ENCODE data around the gene KRTAP1-3. TPM values are rescaled to one million over a fixed set of nuclear protein-coding genes. Genes with fewer than 3 reads are reported as not detected.
"Not testable (repeated sequence)": the region's sequence is repeated elsewhere in the genome, so short reads cannot be mapped to it uniquely, and the experiment has no call there.

The KRTAP1-3 gene
- total RNA-seq, 1 donor from 2014 or later, result not detected

- H3K36me3 ChIP-seq, result no peaks in the 10 kb centered on the region
- H3K27ac ChIP-seq, result no peak overlapping the region
- intact Hi-C loops (cut with DNase I), result no loop called here
- TF ChIP-seq, protein P1, sequence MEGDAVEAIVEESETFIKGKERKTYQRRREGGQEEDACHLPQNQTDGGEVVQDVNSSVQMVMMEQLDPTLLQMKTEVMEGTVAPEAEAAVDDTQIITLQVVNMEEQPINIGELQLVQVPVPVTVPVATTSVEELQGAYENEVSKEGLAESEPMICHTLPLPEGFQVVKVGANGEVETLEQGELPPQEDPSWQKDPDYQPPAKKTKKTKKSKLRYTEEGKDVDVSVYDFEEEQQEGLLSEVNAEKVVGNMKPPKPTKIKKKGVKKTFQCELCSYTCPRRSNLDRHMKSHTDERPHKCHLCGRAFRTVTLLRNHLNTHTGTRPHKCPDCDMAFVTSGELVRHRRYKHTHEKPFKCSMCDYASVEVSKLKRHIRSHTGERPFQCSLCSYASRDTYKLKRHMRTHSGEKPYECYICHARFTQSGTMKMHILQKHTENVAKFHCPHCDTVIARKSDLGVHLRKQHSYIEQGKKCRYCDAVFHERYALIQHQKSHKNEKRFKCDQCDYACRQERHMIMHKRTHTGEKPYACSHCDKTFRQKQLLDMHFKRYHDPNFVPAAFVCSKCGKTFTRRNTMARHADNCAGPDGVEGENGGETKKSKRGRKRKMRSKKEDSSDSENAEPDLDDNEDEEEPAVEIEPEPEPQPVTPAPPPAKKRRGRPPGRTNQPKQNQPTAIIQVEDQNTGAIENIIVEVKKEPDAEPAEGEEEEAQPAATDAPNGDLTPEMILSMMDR (IDR thresholded peaks at IDR 0.05), result no peak
- no peak overlapping the region for H3K4me3 ChIP-seq
- peaks cover 0 to 3% of the 10 kb centered on the region in 2 donors for H3K9me3 ChIP-seq
- DNase-seq (ENCODE audit: low spot score in 2 of 2), result no peak
- H3K4me1 ChIP-seq, result no peaks in the 10 kb centered on the region
- H3K27me3 ChIP-seq, result no peaks in the 10 kb centered on the region
These were observed 19.4 kb upstream of the KRTAP1-3 start for GRCh38 chr17:41054025-41054424.

DNA sequence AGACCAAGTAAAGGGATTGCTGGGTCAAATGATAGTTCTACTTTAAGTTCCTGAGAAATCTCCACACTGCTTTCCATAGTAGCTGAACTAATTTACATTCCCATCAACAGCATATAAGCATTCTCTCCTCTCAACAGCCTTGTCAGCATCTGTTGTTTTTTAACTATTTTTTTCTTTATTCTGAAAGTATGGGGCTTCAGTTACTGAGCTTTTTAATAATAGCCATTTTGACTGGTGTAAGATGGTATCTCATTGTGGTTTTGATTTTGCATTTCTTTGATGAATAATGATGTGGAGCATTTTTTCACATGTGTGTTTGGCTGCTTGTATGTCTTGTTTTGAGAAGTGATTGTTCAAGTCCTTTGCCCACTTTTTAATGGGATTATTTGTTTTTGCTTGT is 17.9 kb upstream of the KRTAP1-3 start:
- no peak for DNase-seq (ENCODE audit: low spot score in 2 of 2)
- TF ChIP-seq, protein P1 (IDR thresholded peaks at IDR 0.05), result no peak
- Histone ChIP-seq H3K4me3 (no peak overlapping the region), H3K9me3 (peaks cover 0 to 3% of the 10 kb centered on the region in 2 donors), H3K27ac (no peak overlapping the region), H3K27me3 (no peaks in the 10 kb centered on the region), H3K4me1 (no peaks in the 10 kb centered on the region), H3K36me3 (no peaks in the 10 kb centered on the region)
- intact Hi-C loops (cut with DNase I), result no loop called here

- Histone ChIP-seq H3K27ac (no peak overlapping the region), H3K4me1 (no peaks in the 10 kb centered on the region), H3K4me3 (no peak overlapping the region), H3K9me3 (peaks cover 0 to 3% of the 10 kb centered on the region in 2 donors), H3K36me3 (no peaks in the 10 kb centered on the region), H3K27me3 (no peaks in the 10 kb centered on the region)
- TF ChIP-seq, protein P1 (IDR thresholded peaks at IDR 0.05), result no peak
- intact Hi-C loops (cut with DNase I), result no loop called here
- DNase-seq (ENCODE audit: low spot score in 2 of 2), result no peak
These were observed 14.4 kb upstream of the KRTAP1-3 start for GRCh38 chr17:41049110-41049509.

GRCh38 chr17:41048441-41048840 is 13.8 kb upstream of the KRTAP1-3 start:
- intact Hi-C loops (cut with DNase I), result no loop called here
- TF ChIP-seq, protein P1 (IDR thresholded peaks at IDR 0.05), result no peak
- Histone ChIP-seq H3K4me3 (no peak overlapping the region), H3K27ac (no peak overlapping the region), H3K27me3 (no peaks in the 10 kb centered on the region), H3K4me1 (no peaks in the 10 kb centered on the region), H3K9me3 (peaks cover 0 to 3% of the 10 kb centered on the region in 2 donors), H3K36me3 (no peaks in the 10 kb centered on the region)
- no peak for DNase-seq (ENCODE audit: low spot score in 2 of 2)

- H3K36me3 ChIP-seq; intact Hi-C loops (cut with DNase I); H3K27me3 ChIP-seq; H3K9me3 ChIP-seq; H3K4me3 ChIP-seq; H3K27ac ChIP-seq; DNase-seq (ENCODE audit: low spot score in 2 of 2); H3K4me1 ChIP-seq: not testable (repeated sequence)
These were observed 12.2 kb upstream of the KRTAP1-3 start, which contains the start of gene KRTAP2-1 for GRCh38 chr17:41046735-41047465. Gene KRTAP2-1 (minus strand): TSS chr17:41047316. CDS start chr17:41047267, 49 bp downstream.

DNA sequence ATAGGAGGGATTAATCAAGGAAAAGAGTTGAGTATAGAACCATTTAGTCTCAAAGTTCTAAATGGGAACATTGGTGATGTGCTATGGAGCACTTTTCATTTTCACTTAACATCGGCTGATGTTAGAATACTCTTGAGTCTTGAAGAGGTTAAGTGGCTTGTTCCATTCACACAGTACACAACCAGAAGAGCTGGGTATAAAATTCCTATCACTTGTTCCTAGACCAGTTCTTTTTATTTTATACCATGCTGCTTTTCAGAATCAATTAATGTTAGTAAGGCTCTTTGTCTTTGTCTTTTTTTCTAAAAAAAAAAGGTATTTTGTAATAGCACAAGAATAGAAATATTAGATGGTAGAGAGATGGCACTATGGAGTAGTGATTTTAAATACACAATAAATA is 8.3 kb upstream of the KRTAP1-3 start:
- no peak for DNase-seq (ENCODE audit: low spot score in 2 of 2)
- Histone ChIP-seq H3K9me3 (no peaks in the 10 kb centered on the region), H3K27ac (no peak overlapping the region), H3K4me1 (no peaks in the 10 kb centered on the region), H3K4me3 (no peak overlapping the region), H3K36me3 (no peaks in the 10 kb centered on the region), H3K27me3 (no peaks in the 10 kb centered on the region)
- TF ChIP-seq, protein P1 (IDR thresholded peaks at IDR 0.05), result no peak
- intact Hi-C loops (cut with DNase I), result no loop called here

DNA sequence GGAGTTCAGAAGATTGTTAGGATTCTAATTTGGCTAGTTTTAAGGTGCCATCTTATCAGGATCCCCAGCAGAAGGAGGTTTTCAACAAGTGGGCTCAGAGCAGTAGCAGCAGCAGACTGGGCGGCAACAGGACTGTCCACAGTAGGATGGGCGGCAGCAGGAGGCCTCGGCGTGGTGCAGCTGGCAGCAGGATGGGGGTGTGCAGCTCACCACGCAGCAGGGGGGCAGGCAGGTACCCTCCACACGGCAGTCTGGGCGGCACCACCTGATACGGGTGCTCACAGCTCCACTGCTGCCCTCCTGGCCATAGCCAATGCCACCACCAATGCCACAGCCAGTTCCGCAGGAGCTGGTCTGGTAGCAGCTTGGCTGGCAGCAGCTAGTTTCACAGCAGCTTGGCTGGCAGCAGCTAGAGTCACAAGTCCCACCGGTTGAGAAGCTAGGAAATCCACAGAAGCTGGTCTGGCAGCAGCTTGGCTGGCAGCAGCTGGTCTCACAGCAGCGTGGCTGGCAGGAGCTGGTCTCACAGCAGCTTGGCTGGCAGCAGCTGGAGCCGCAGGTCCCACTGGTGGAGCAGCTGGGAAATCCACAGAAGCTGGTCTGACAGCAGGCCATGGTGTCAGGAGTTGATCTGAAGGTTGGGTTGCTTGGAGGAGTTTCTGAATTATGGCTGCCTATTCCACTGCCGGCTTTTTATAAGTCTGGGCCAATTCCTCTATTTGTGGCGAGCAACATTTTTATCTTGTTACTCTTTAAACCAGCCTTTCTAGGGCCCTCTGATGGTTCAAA is 6.3 kb upstream of the KRTAP1-3 start, which contains the start of gene KRTAP1-1:
KRTAP1-1 (minus strand) TSS at position 668 of the 789 bp plus-strand sequence; CDS start at position 615, 53 bp downstream.
- intact Hi-C loops (cut with DNase I); H3K4me3 ChIP-seq; H3K9me3 ChIP-seq: not testable (repeated sequence)

More for the DNA sequence above, 6.3 kb upstream of the KRTAP1-3 start, which contains the start of gene KRTAP1-1:
- H3K27ac ChIP-seq; DNase-seq (ENCODE audit: low spot score in 2 of 2); H3K36me3 ChIP-seq; H3K27me3 ChIP-seq; H3K4me1 ChIP-seq: not testable (repeated sequence)
